MV-4-11 (cell line): Measurements from ENCODE around the gene FAIM.
"Not testable (repeated sequence)": the region's sequence is repeated elsewhere in the genome, so short reads cannot be mapped to it uniquely, and the experiment has no call there.

Experiments
- DNase-seq: peaks from one replicate; lab custom pipeline; 2025; lab: John Stamatoyannopoulos, UW

The FAIM gene

DNA sequence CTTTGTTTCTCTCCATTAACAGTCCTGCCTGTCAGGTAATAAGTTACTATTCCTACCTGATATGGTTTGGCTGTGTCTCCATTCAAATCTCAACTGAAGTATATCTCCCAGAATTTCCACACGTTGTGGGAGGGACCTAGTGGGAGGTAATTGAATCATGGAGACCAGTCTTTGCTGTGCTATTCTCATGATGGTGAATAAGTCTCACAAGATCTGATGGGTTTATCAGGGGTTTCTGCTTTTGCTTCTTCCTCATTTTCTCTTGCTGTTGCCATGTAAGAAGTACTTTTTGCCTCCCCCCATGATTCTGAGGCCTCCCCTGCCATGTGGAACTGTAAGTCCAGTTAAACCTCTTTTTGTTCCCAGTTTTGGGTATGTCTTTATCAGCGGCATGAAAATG, 6.9 kb upstream of the FAIM start:
- peak; percentile 34 for DNase-seq

GRCh38 chr3:138604106-138604595, 4.4 kb upstream of the FAIM start:
- DNase-seq, result not testable (repeated sequence)

GRCh38 chr3:138609898-138610266, 1.3 kb downstream of the FAIM start:
- DNase-seq, result no peak

- no peak for DNase-seq
Measured at GRCh38 chr3:138615462-138615861, 6.9 kb downstream of the FAIM start.

GRCh38 chr3:138620431-138620830, 11.9 kb downstream of the FAIM start:
- DNase-seq, result no peak

DNA sequence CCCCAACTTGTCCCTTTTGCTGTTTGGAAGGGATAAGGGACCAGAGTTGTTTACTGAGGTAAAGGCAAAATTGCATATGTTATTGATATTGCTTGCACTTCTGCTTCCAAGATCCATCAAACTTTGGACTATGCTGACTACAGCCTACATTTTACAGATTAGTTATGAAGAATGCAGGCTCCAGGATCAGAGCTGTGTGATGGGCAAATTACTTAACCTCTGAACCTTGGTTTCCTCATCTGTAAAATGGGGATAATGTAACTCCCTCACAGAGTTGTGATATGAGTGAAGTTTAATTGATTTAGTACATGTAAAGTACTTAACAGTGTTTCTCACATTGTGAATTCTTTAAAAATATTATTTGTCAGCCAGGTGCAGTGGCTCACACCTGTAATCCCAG, 15.9 kb downstream of the FAIM start:
- DNase-seq, result no peak

GRCh38 chr3:138625707-138626365, 17.3 kb downstream of the FAIM start:
- no peak for DNase-seq

- DNase-seq, result no peak
Measured at GRCh38 chr3:138629526-138629925, 21.0 kb downstream of the FAIM start.

GRCh38 chr3:138638641-138639040, 30.1 kb downstream of the FAIM start:
- no peak for DNase-seq

- no peak for DNase-seq
Measured at GRCh38 chr3:138640537-138640936, 32.0 kb downstream of the FAIM start.

DNA sequence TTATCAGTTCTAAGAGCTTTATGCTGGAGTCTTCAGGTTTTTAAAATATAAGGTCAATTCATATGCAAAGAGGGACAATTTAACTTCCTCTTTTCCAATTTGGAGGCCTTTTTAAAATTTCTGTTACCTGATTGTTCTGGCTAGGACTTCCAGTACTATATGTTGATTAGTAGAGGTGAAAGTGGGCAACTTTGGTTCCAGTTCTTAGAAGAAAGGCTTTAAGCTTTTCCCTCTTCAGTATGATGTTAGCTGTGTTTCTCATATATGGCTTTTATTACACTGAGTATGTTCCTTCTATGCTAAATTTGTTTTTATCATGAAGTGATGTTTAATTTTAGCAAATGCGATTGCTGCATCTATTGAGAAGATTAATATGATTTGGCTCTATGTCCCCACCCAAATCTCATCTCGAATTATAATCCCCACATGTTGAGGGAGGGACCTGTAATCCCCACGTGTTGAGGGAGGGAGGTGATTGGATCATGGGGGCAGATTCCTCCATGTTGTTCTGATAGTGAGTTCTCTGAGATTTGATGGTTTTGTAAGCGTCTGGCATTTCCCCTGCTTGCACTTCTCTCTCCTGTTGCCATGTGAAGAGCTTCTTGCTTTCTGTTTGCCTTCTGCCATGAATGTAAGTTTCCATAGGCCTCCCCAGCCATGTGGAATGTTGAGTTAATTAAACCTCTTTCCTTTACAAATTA, 33.8 kb downstream of the FAIM start:
- peak; percentile 18 for DNase-seq

GRCh38 chr3:138642927-138643253, 34.3 kb downstream of the FAIM start:
- no peak for DNase-seq

GRCh38 chr3:138646008-138646407, 37.4 kb downstream of the FAIM start:
- no peak for DNase-seq

- no peak for DNase-seq
Measured at GRCh38 chr3:138646513-138646912, 37.9 kb downstream of the FAIM start.

DNA sequence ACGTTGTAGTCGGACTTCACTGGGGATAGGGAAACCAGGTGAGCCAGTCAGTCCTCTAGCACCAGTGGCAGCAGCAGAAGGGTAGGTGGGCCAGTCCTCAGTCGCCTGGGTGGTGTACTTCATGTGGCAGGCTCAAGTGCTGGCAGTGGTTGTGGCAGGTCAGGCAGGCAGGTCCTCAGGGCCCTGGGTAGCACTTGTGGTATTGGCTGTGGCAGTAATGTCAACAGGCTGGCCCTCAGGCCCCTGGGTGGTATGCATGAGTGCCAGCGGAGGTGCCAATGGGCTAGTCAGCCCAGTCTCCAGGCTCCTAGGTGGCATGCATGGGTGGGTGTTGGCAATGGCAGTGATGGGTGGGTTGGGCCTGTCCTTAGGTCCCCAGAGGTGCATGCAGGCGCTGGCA, 40.6 kb downstream of the FAIM start:
- DNase-seq, result no peak

DNA sequence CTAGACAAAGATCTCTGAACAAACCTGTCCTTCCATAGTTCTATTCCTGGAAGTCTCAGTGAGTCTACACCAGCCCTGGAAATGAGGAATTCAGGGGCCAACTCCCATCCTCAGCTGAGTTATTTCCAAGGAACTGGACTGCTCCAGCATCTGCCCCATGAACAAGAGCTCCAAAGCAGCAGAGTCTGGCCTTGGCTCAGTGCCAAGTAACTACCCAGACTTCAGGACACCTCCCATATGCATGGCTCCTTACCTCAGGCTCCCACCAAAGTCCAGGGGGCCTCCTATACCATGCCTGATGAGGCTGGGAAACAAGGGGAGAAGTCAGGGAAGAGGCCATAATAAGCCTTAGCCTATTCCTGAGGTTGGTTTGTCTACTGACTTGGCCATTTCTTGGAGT, 45.0 kb downstream of the FAIM start:
- no peak for DNase-seq

GRCh38 chr3:138657508-138657907, 48.9 kb downstream of the FAIM start:
- no peak for DNase-seq

GRCh38 chr3:138668107-138668506, 59.5 kb downstream of the FAIM start:
- no peak for DNase-seq

- DNase-seq, result no peak
Measured at GRCh38 chr3:138670407-138670806, 61.8 kb downstream of the FAIM start.

GRCh38 chr3:138673641-138674530, 65.3 kb downstream of the FAIM start:
- DNase-seq, result no peak

GRCh38 chr3:138675393-138675792, 66.8 kb downstream of the FAIM start:
- peak; percentile 39 for DNase-seq

DNA sequence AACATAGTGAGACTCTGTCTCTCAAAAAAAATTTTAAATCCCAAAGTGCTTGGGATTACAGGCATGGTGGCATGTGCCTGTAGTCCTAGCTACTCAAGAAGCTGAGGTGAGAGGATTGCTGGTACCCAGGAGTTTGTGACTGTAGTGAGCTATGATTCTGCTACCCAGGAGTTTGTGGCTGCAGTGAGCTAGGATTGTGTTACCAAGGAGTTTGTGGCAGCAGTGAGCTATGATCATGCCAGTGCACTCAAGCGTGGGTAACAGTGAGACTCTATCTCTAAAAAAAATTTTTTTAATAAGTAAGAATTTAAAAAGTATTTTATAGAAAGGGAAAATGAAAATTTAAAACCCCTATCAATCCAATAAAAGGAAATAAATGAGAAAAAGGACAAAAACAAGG, 69.5 kb downstream of the FAIM start:
- no peak for DNase-seq

- no peak for DNase-seq
Measured at GRCh38 chr3:138678874-138679392, 70.4 kb downstream of the FAIM start.
